Neural cell (in vitro differentiated cells): ENCODE data around the gene TYW1. TPM values are rescaled to one million over a fixed set of nuclear protein-coding genes. Genes with fewer than 3 reads are reported as not detected.
"Not testable (repeated sequence)": the region's sequence is repeated elsewhere in the genome, so short reads cannot be mapped to it uniquely, and the experiment has no call there.

Experiments used
- H2AFZ ChIP-seq: fragments of 200-600, 300-800 bp; sonication (generic), shearing (Covaris generic); 2 replicates; pipeline ENCODE4 v1.6.0; 2014; ENCODE audit warnings: low read depth, mild to moderate bottlenecking, antibody characterized with exemption, low read length, moderate library complexity
- H3F3A ChIP-seq: fragments of 200-600 bp; shearing (Covaris generic); 2 replicates; pipeline ENCODE4 v1.6.1; 2016; ENCODE audit warnings: mild to moderate bottlenecking, moderate library complexity, mixed read lengths, antibody characterized with exemption, low read length; ENCODE audit not compliant: insufficient read depth, poor library complexity, severe bottlenecking
- H3K27ac ChIP-seq: fragments of 200-600, 300-800 bp; sonication (generic), shearing (Covaris generic); 2 replicates; pipeline ENCODE4 v1.5.1; 2014; ENCODE audit warnings: mild to moderate bottlenecking, low read length, moderate library complexity
- H3K27me3 ChIP-seq: fragments of 300-800, 200-600 bp; sonication (generic), shearing (Covaris generic); 2 replicates; pipeline ENCODE4 v1.6.0; 2014; ENCODE audit warnings: mild to moderate bottlenecking, low read depth, low read length, moderate library complexity; ENCODE audit not compliant: insufficient read depth
- H3K36me3 ChIP-seq: fragments of 300-800, 200-600 bp; sonication (generic), shearing (Covaris generic); 2 replicates; pipeline ENCODE4 v1.5.1; 2014; ENCODE audit warnings: mild to moderate bottlenecking, antibody characterized with exemption, low read length, moderate library complexity; ENCODE audit not compliant: insufficient read depth
- H3K4me2 ChIP-seq: fragments of 300-800, 200-600 bp; sonication (generic), shearing (Covaris generic); 2 replicates; pipeline ENCODE4 v1.6.0; 2014; ENCODE audit warnings: mild to moderate bottlenecking, low read length
- H3K4me3 ChIP-seq: fragments of 300-800, 200-600 bp; sonication (generic), shearing (Covaris generic); 2 replicates; pipeline ENCODE4 v1.5.1; 2014; ENCODE audit warnings: mild to moderate bottlenecking, low read length, moderate library complexity
- H3K79me2 ChIP-seq: fragments of 200-600 bp; shearing (Covaris generic); replicated peaks from 2 replicates; pipeline ENCODE4 v1.6.0; 2014; ENCODE audit warnings: mild to moderate bottlenecking, low read length, moderate library complexity; ENCODE audit not compliant: insufficient read depth
- H3K9ac ChIP-seq: fragments of 300-800, 200-600 bp; sonication (generic), shearing (Covaris generic); 2 replicates; pipeline ENCODE4 v1.6.1; 2016; ENCODE audit warnings: mild to moderate bottlenecking, low read length, mixed read lengths
- H3K9me2 ChIP-seq: fragments of 200-600 bp; shearing (Covaris generic); 2 replicates; pipeline ENCODE4 v1.6.1; 2016; ENCODE audit warnings: mild to moderate bottlenecking, low read length, mixed read lengths; ENCODE audit not compliant: insufficient read depth
- H3K9me3 ChIP-seq: fragments of 200-600, 300-800 bp; sonication (generic), shearing (Covaris generic); 2 replicates; pipeline ENCODE4 v1.6.1; 2016; ENCODE audit warnings: mild to moderate bottlenecking, mixed run types, low read length, moderate library complexity, mixed read lengths
- H4K20me1 ChIP-seq: fragments of 200-600 bp; shearing (Covaris generic); 2 replicates; pipeline ENCODE4 v1.6.1; 2016; ENCODE audit warnings: mild to moderate bottlenecking, mixed run types; ENCODE audit not compliant: insufficient read depth
- EP300 ChIP-seq: fragments of 450-650 bp; conservative IDR thresholded peaks from 2 replicates; pipeline ENCODE4 v1.6.1; 2014; ENCODE audit warnings: antibody characterized with exemption, mild to moderate bottlenecking, moderate library complexity; ENCODE audit not compliant: poor library complexity, severe bottlenecking
- EZH2 ChIP-seq: fragments of 200-600, 300-800 bp; shearing (Covaris generic), sonication (generic); IDR thresholded peaks from 2 replicates; pipeline ENCODE4 v1.6.1; 2014; ENCODE audit warnings: antibody characterized with exemption, low read length, borderline replicate concordance, mild to moderate bottlenecking; ENCODE audit not compliant: insufficient read depth, poor library complexity, severe bottlenecking
- MXI1 ChIP-seq: fragments of 450-650 bp; conservative IDR thresholded peaks from 2 replicates; pipeline ENCODE4 v1.6.1; 2014; ENCODE audit warnings: antibody characterized with exemption, mild to moderate bottlenecking; ENCODE audit not compliant: poor library complexity, severe bottlenecking
- POLR2AphosphoS5 ChIP-seq: IDR thresholded peaks from 2 replicates; pipeline ENCODE4 v1.6.1; 2012
- RAD21 ChIP-seq: fragments of 450-650 bp; conservative IDR thresholded peaks from 2 replicates; pipeline ENCODE4 v1.6.1; 2014; ENCODE audit warnings: antibody characterized with exemption, mild to moderate bottlenecking, moderate library complexity
- SMC3 ChIP-seq: fragments of 450-650 bp; conservative IDR thresholded peaks from 2 replicates; pipeline ENCODE4 v1.6.1; 2014; ENCODE audit warnings: antibody characterized with exemption, mild to moderate bottlenecking, moderate library complexity; ENCODE audit not compliant: poor library complexity
- TAF1 ChIP-seq: IDR thresholded peaks from 2 replicates; pipeline ENCODE4 v1.6.1; 2012; ENCODE audit warnings: low read depth
- polyA plus RNA-seq: library from polyadenylated mRNA; depleted of rRNA; stranded (reverse); fragments of >200 nt; gene quantifications from 2 replicates; pipeline ENCODE4 v1.2.3, GENCODE V29; 2014
- TF ChIP-seq, protein P1 (sequence below): fragments of 450-650 bp; IDR thresholded peaks from 2 replicates; pipeline ENCODE4 v1.5.1; 2014; ENCODE audit warnings: antibody characterized with exemption, mild to moderate bottlenecking, moderate library complexity; ENCODE audit not compliant: poor library complexity, severe bottlenecking
- TF ChIP-seq, protein P2 (sequence below): IDR thresholded peaks from 2 replicates; pipeline ENCODE4 v1.6.1; 2012; ENCODE audit warnings: borderline replicate concordance

TYW1 gene
- polyA plus RNA-seq, 1 donor from 2014 or later, result 14.9 TPM

DNA sequence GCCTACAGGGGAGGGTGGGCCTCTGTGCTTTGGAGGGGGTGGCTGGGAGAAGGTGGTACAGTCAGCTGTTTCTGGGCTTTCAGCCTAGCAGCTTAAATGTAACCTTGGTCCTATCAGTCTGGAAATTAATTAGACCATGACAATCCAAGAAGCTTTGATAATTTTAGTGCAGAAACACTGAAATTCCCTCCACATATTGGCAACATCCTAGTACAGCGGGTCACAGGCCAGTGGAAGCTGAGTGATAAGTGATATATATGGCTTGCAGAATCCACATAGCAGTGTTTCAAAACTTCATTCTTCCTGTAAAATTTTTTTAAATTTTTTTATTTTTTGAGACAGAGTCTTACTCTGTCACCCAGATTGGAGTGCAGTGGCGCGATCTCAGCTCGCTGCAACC lies 212.6 kb downstream of the TYW1 start:
- no peak overlapping the region for H3K9ac ChIP-seq
- H3K4me3 ChIP-seq, result no peak overlapping the region

DNA sequence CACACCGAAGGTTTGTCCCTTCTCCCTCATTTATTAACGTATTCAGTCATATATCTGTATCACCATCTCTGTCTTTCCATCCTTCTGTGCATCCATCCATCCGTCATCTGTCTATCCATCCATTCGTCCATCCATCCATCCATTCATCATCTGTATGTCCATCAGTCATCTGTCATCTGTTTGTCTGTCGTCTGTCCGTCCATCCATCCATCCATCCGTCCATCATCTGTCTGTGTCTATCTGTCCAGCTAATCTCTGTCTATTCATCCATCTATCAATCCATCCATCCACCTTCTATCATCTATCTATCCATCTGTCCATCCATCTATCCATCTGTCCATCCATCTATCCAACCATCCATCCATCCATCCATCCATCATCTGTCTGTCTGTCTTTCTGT lies 213.9 kb downstream of the TYW1 start:
- Histone ChIP-seq H3K9me2 (no peaks in the 10 kb centered on the region), H3K27me3 (no peaks in the 10 kb centered on the region), H3K4me2 (no peak overlapping the region), H3K79me2 (no peaks in the 10 kb centered on the region), H3K9ac (no peak overlapping the region), H3K9me3 (no peaks in the 10 kb centered on the region), H2AFZ (no peak overlapping the region), H3K4me3 (no peak overlapping the region), H4K20me1 (no peaks in the 10 kb centered on the region), H3K27ac (no peak overlapping the region), H3K36me3 (no peaks in the 10 kb centered on the region), H3F3A (no peaks in the 10 kb centered on the region)
- TF ChIP-seq TAF1, result no peak
- TF ChIP-seq, protein P1, sequence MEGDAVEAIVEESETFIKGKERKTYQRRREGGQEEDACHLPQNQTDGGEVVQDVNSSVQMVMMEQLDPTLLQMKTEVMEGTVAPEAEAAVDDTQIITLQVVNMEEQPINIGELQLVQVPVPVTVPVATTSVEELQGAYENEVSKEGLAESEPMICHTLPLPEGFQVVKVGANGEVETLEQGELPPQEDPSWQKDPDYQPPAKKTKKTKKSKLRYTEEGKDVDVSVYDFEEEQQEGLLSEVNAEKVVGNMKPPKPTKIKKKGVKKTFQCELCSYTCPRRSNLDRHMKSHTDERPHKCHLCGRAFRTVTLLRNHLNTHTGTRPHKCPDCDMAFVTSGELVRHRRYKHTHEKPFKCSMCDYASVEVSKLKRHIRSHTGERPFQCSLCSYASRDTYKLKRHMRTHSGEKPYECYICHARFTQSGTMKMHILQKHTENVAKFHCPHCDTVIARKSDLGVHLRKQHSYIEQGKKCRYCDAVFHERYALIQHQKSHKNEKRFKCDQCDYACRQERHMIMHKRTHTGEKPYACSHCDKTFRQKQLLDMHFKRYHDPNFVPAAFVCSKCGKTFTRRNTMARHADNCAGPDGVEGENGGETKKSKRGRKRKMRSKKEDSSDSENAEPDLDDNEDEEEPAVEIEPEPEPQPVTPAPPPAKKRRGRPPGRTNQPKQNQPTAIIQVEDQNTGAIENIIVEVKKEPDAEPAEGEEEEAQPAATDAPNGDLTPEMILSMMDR, result no peak
- TF ChIP-seq POLR2AphosphoS5, result no peak
- peak; percentile 46 for TF ChIP-seq EP300
- no peak for TF ChIP-seq MXI1
- TF ChIP-seq, protein P2, sequence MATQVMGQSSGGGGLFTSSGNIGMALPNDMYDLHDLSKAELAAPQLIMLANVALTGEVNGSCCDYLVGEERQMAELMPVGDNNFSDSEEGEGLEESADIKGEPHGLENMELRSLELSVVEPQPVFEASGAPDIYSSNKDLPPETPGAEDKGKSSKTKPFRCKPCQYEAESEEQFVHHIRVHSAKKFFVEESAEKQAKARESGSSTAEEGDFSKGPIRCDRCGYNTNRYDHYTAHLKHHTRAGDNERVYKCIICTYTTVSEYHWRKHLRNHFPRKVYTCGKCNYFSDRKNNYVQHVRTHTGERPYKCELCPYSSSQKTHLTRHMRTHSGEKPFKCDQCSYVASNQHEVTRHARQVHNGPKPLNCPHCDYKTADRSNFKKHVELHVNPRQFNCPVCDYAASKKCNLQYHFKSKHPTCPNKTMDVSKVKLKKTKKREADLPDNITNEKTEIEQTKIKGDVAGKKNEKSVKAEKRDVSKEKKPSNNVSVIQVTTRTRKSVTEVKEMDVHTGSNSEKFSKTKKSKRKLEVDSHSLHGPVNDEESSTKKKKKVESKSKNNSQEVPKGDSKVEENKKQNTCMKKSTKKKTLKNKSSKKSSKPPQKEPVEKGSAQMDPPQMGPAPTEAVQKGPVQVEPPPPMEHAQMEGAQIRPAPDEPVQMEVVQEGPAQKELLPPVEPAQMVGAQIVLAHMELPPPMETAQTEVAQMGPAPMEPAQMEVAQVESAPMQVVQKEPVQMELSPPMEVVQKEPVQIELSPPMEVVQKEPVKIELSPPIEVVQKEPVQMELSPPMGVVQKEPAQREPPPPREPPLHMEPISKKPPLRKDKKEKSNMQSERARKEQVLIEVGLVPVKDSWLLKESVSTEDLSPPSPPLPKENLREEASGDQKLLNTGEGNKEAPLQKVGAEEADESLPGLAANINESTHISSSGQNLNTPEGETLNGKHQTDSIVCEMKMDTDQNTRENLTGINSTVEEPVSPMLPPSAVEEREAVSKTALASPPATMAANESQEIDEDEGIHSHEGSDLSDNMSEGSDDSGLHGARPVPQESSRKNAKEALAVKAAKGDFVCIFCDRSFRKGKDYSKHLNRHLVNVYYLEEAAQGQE, result no peak
- no peak for TF ChIP-seq SMC3

More for the DNA sequence above, 212.6 kb downstream of the TYW1 start:
- no peaks in the 10 kb centered on the region for H3K36me3 ChIP-seq
- no peaks in the 10 kb centered on the region for H3K9me2 ChIP-seq
- H3K9me3 ChIP-seq, result no peaks in the 10 kb centered on the region
- TF ChIP-seq RAD21, result no peak
- TF ChIP-seq, protein P2, result no peak
- TF ChIP-seq, protein P1, result no peak
- no peak for TF ChIP-seq EZH2
- no peak for TF ChIP-seq EP300
- no peak for TF ChIP-seq POLR2AphosphoS5
- no peak for TF ChIP-seq SMC3
- TF ChIP-seq MXI1, result no peak
- no peak for TF ChIP-seq TAF1
- no peaks in the 10 kb centered on the region for H3F3A ChIP-seq
- H3K27me3 ChIP-seq, result no peaks in the 10 kb centered on the region
- no peaks in the 10 kb centered on the region for H3K79me2 ChIP-seq
- no peak overlapping the region for H3K4me2 ChIP-seq
- H2AFZ ChIP-seq, result no peak overlapping the region
- H4K20me1 ChIP-seq, result no peaks in the 10 kb centered on the region
- H3K27ac ChIP-seq, result no peak overlapping the region

DNA sequence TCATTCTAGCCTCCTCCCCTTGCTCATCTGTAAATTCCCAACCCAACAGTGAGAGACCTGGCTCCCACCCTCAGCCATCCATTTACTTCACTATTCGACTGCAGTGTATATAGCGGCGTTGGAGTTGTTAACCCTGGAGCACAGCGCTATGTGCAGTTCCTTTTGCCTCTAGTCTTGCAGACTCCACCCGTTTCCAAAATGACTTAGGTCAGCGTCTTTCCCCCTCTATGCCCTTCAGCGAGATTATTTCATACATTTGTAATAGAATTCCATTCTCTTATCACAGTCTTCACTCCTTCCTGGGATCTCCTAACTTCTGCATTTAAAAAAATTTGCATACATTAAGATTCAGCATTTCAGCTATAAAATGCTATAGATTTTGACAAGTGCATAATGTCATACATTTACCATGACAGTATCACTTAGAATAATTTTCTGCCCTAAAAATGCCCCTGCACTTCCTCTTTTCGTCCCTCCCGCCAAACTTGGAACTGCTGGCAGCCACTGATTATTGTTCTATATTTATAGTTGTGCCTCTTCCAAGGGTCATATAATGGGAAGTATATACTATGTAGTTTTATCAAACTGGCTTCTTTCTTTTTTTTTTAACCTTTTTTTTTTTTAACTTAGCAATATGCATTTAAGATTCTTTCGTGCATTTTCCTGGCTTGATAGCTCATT lies 215.2 kb downstream of the TYW1 start:
- not testable (repeated sequence) for H3K9ac ChIP-seq, H2AFZ ChIP-seq, H3K9me2 ChIP-seq, H3K9me3 ChIP-seq, H3K4me2 ChIP-seq, H3K4me3 ChIP-seq, H3K36me3 ChIP-seq, H3F3A ChIP-seq, H3K27ac ChIP-seq, H3K79me2 ChIP-seq, H4K20me1 ChIP-seq, H3K27me3 ChIP-seq
